Epithelial cell of esophagus (primary cell): Measurements from ENCODE around the gene TMEM44.
A peak's percentile ranks its signal among the peaks of the same experiment; 100 is the strongest.

Source experiments
- DNase-seq: peaks from one replicate; pipeline ENCODE4 v3.0.0; 2010; ENCODE audit warnings: low read depth
- H3K4me3 ChIP-seq: 2 replicates; pipeline ENCODE4 v1.5.1; 2011; ENCODE audit warnings: mild to moderate bottlenecking, low read length, control low read depth
- CTCF ChIP-seq: IDR thresholded peaks from 2 replicates; pipeline ENCODE4 v1.5.1; 2011; ENCODE audit warnings: low read depth, mild to moderate bottlenecking, low read length, control low read depth, inconsistent platforms; ENCODE audit not compliant: insufficient read depth; ENCODE audit errors: missing control alignments

The TMEM44 gene

GRCh38 chr3:194633349-194634004 lies at the start of gene TMEM44:
TSS of gene TMEM44 (minus strand) at chr3:194633419. CDS start at chr3:194633215, 204 bp downstream.
- DNase-seq: peak; percentile 75
- peak within 1 kb of the TSS; percentile 57 for H3K4me3 ChIP-seq
- TF ChIP-seq CTCF: no peak

GRCh38 chr3:194682694-194683310 lies 49.6 kb upstream of the TMEM44 start:
- peak; percentile 94 for DNase-seq
- no peak overlapping the region for H3K4me3 ChIP-seq
- peak; percentile 85 for TF ChIP-seq CTCF

GRCh38 chr3:194682189-194682693 lies 49.0 kb upstream of the TMEM44 start:
- TF ChIP-seq CTCF: no peak
- H3K4me3 ChIP-seq: no peak overlapping the region
- DNase-seq: no peak

- no peak for TF ChIP-seq CTCF
- no peak overlapping the region for H3K4me3 ChIP-seq
- DNase-seq: no peak
These were observed 47.8 kb upstream of the TMEM44 start for GRCh38 chr3:194680888-194681615.

- no peak overlapping the region for H3K4me3 ChIP-seq
- no peak for TF ChIP-seq CTCF
- DNase-seq: no peak
These were observed 43.3 kb upstream of the TMEM44 start for GRCh38 chr3:194676471-194676870.

GRCh38 chr3:194675680-194676079 lies 42.5 kb upstream of the TMEM44 start:
- DNase-seq: no peak
- no peak for TF ChIP-seq CTCF
- H3K4me3 ChIP-seq: no peak overlapping the region
